CD4-positive, alpha-beta T cell treated with Interleukin-15 for 4 hours (primary cell): ENCODE measurements around the gene ANKRD33.
"Not testable (repeated sequence)": the region's sequence is repeated elsewhere in the genome, so short reads cannot be mapped to it uniquely, and the experiment has no call there.

Experiments used
- DNase-seq: peaks from one replicate; pipeline ENCODE4 v3.0.0-alpha.2; 2020; ENCODE audit warnings: low spot score

ANKRD33 gene

DNA sequence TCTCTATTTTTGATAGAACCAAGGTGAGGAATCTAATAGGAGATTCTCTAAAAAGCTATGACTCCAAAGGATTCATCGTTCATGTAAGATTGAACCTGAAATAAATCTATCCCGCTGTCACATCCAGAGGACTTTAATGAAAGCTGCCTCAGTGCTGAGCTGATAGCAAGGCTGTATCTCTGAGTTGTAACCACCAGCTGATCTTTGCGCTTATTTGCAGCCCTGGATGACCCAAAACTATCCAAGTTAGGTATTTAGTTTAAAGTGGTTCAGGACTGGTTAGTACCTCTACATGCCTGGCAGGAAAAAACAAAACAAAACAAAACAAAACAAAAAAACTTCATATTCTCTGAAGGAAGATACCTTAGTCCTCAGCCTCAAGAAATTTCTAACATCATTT lies 8.8 kb upstream of the ANKRD33 start:
- no peak for DNase-seq

DNA sequence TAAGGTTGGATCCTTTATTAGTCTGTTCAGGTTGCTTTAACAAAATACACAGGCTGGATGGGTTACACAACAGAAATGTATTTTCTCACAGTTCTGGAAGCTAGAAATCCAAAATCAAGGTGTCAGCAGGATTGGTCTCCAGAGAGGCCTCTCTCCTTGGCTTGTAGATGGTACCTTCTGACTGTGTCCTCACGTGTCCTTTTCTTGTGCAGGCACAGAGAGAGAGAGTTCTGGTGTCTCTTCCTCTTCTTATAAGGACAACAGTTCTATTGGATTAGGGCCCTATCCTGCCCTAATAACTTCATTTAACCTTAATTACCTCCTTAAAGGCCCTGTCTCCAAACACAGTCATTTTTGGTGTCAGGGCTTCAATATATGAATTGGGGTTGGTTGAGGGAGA lies 4.6 kb upstream of the ANKRD33 start:
- no peak for DNase-seq

DNA sequence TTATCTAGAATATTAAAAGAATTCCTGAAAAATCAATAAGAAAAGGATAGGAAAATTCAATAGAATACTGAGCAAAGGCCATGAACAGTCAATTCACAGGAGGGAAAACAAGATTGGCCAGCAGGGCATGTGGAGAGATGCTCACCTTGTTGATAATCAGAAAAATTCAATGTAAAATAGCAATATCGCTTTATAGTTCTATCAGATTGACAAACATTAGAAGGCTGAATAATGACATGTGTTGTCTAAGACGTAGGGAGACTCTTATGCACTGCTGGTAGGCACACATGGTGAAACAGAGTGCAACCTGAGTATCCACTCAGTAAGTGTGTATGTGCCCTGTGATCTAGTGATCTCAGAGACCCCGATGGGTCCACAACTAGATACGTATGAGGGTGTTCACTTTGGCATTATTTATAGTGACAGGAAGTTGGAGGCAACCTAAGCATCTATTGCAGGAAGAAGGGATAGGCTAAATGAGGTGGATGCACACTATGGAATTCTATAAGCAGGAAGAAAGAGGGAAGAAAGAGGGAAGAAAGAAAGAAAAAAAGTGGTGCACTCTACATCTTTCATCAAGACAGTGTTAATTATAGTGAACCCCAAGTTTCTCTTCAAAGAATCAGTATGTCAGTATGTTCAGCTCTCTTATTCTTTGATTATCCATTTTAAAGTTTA lies 3.8 kb upstream of the ANKRD33 start:
- no peak for DNase-seq

GRCh38 chr12:51884676-51885229 lies 3.1 kb upstream of the ANKRD33 start:
- no peak for DNase-seq

GRCh38 chr12:51885294-51886020 lies 2.4 kb upstream of the ANKRD33 start:
- not testable (repeated sequence) for DNase-seq

DNA sequence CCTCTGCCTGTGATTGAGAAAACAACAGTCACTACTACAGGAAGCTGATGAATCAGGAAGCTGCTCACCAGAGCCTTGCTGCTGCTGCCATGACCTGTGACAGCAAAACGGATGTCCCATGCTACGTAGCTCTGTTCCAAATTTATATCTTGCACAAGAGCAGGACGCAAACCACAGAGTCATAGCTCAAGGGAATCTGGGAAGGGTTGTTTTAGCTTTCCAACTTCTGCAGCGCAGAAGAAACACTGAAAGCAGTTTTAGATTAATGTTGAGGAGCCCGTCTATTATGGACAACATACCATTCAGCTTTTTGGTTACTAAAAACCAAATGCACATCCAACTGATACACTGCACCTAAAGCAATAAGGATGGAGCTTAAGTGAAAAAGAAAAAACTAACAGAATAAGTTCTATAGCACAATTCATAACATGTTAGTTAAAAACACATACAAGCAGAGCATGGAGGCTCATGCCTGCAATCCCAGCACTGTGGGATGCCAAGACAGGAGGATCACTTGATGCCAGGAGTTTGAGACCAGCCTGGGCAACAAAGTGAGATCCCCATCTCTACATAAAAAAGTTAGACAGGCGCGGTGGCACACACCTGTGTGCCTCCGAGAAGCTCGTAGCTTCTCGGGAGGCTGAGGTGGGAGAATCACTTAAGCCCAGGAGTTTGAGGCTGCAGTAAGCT lies 1.7 kb upstream of the ANKRD33 start:
- DNase-seq, result peak; percentile 38

DNA sequence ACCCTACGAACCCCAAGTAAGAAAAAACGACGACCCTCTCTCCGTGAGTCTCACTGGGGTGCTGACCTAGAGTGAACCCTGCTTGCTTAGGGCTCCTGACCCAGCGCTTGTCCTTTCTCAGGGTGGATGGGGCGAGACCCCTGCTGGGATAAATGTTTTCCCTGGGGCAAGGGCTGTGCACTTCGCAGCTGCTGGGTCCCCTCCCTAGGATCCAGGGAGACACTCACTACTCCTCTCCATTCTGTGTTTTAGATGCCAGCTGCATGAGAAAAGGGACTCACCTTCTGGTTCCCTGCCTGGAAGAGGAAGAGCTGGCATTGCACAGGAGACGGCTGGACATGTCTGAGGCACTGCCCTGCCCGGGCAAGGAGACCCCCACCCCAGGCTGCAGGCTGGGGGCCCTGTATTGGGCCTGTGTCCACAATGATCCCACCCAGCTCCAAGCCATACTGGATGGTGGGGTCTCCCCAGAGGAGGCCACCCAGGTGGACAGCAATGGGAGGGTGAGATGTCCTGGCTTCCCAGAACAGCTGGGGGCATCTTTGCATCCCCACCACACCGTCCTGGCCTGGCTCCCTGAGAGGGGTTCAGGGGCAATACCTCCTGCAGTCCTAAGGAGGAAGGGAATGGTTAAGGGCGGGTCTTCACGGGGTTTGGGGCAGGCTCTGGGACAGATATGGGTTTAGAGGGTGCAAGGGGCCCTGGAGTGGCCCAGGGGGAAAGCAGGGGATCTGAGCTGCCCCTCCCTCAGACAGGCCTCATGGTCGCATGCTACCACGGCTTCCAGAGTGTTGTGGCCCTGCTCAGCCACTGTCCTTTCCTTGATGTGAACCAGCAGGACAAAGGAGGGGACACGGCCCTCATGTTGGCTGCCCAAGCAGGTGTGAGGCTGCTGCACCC lies 663 bp downstream of the ANKRD33 start:
- no peak for DNase-seq

DNA sequence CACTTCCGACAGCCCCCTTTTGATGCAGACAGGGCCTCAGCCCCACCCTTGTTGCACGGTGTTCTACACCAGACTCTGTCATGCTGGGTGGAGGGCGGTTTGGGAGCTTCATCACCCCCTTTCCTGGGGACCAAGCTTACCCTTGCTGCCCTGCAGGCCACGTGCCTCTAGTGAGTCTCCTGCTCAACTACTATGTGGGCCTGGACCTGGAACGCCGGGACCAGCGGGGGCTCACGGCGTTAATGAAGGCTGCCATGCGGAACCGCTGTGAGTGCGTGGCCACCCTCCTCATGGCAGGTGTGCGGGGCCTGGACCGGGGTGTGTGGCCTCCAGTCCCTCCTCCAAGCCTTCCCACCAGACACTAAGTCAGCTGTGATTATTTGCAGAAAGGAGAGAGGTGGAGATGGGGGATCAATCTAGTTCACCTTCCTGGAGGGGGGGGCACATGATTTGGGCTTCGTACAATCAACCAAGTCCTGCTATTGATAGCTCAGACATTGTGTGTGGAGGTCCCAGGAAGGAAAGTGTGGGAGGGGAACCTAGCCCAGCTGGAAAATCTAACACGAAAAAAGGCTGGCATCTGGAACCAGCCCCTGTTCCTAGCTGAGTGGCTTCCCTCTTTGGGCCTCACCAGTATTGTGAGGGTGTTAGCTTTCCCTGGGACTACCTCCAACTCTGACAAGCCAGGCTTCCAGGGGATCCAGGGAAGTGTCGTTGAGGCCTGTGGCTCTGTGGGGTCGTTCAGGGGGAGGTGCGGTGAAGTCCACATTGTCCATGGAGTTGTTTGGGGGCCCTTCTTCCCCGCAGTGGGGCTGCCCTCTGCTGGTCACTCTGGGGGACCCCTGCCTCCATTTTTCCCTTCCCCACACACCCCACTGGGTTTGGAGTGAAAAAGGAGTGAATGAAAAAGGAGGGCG lies 1.6 kb downstream of the ANKRD33 start:
- DNase-seq, result no peak

DNA sequence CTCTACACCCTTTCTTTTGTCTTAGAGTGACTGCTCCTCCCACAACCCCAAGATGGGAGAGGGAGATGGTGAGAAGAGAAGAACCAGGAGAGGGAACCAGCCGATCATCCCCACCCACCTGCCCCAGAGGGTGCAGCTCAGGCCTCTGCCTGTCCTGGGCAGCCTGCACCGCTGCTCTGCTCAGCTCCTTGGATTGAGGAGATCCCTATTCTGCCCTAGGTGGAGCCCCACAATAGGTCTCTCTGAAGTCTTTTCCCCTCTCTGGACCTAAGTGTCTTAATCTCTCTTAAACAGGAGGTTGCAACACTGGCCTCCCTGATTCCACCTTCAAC lies 2.2 kb downstream of the ANKRD33 start:
- no peak for DNase-seq

DNA sequence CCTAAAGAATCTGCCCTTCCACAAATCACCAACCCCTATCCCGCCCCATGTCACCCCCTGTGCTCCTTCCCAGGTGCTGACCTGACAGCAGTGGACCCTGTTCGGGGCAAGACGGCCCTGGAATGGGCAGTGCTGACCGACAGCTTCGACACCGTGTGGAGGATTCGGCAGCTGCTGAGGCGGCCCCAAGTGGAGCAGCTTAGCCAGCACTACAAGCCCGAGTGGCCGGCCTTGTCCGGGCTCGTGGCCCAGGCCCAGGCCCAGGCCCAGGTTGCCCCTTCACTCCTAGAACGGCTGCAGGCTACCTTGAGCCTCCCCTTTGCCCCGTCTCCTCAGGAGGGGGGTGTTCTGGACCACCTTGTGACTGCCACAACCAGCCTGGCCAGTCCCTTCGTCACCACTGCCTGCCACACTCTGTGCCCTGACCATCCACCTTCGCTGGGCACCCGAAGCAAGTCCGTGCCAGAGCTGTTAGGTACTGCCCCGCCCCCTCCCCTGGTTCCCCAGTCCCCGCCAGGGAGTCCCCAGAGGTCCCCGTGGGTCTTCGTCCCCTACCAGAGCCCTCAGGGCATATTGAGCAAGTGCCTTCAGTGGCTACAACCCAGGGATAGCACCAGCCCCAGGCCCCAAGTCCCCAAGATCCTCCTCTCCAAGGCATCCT lies 2.7 kb downstream of the ANKRD33 start:
- no peak for DNase-seq

GRCh38 chr12:51891843-51892242 lies 3.9 kb downstream of the ANKRD33 start:
- DNase-seq, result no peak

DNA sequence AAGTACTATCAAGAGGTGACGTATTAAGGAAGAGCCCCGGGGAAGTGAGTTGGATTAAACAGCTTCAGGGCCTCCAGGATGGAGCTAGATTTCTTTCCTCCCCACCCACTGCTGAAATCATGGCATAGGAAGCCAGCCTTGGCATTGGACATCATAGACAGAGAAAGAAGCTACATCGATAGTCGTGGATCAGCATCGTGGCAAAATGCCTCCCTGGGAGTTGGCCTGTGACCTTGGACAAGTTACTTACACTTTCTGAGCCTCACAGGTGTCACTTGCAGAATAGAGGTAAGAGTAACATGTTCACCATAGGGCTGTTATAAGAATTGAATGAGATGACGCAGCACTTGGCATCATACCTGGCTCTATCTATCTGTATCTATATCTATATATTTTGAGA lies 5.9 kb downstream of the ANKRD33 start:
- no peak for DNase-seq

GRCh38 chr12:51895378-51896135 lies 7.7 kb downstream of the ANKRD33 start:
- no peak for DNase-seq

DNA sequence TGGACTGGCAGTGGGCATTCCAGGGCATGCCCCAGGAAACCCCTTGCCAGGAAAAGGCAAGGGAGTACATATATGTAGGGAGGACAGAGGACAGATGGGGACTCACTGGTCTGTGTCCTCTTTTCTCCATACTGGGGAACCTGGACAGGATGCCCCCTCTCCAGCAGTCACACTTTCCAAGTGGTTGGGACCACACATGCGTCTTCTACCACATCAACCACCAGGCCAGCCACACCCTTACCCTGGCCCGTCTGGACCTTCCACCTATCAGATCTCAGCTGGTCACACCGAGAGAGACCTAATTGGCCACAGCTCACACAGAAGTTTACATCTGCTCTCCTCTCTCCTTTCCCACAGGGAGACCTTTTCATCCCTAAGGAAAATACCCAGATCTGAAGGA lies 8.3 kb downstream of the ANKRD33 start:
- no peak for DNase-seq

- DNase-seq, result no peak
Measured at GRCh38 chr12:51897181-51897580, 9.3 kb downstream of the ANKRD33 start.

GRCh38 chr12:51898506-51898905 lies 10.6 kb downstream of the ANKRD33 start:
- DNase-seq, result no peak

DNA sequence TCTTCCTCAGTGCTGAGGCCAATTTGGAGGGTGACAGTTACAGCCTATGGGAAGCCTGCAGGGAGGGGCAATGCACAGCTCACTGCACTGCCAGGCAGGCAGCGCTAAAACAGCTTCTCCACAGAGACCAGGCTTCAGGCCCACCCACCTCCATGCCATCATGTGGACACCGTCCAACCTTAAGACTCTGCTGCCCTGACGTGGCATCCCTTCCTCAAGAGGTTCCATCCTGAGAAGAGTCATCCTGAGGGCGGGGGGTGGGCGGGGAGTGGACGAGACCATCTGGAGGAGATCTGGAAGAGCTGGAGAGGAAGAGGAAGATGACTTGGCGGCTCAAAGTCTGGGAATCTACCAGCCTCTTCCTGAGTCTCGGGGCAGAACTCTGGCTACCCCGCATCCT lies 11.0 kb downstream of the ANKRD33 start:
- no peak for DNase-seq

- DNase-seq, result no peak
Measured at GRCh38 chr12:51900323-51900889, 12.5 kb downstream of the ANKRD33 start.

GRCh38 chr12:51901121-51901817 lies 13.4 kb downstream of the ANKRD33 start:
- DNase-seq, result no peak
